A673 (cell line): ENCODE data around the gene CBLB.

Source experiments
- EZH2 ChIP-seq: fragments of 200-600 bp; sonication (generic); IDR thresholded peaks from 2 replicates; pipeline ENCODE4 v1.6.1; 2017; ENCODE audit warnings: borderline replicate concordance, low read depth, mild to moderate bottlenecking, mixed read lengths, antibody characterized with exemption, low read length; ENCODE audit not compliant: poor library complexity, severe bottlenecking
- TF ChIP-seq, protein P1 (sequence below): fragments of 300-800, 200-600 bp; sonication (generic); conservative IDR thresholded peaks from 2 replicates; pipeline ENCODE4 v1.5.1; 2017; ENCODE audit warnings: low read depth, mild to moderate bottlenecking, antibody characterized with exemption, low read length, moderate library complexity, mixed read lengths

DNA sequence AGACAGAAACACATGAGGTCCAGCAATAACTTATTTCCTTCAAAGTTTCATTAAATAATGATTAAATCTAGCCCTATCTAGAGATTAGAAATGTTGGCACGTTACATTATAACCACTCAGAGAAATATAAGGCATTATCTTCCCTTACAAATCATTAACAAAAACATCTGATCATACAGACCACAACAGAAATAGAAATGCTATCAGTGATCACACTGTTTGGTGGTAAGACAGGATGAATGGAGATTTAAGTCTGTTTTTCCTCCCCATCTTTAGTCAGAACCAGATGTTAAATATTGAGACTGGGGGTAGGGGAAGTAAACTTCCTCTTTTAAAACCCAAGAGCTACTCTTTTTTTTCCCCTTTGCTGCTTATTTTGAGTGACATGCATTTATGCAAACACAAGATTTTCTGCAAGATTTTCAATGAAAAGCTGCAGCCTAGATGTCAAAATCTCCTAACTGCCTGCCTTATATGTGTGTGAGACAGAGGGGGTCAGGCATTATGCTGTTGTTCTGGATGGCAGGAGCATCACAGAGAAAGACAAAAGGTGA, 70.4 kb downstream of the CBLB start:
- TF ChIP-seq, protein P1, sequence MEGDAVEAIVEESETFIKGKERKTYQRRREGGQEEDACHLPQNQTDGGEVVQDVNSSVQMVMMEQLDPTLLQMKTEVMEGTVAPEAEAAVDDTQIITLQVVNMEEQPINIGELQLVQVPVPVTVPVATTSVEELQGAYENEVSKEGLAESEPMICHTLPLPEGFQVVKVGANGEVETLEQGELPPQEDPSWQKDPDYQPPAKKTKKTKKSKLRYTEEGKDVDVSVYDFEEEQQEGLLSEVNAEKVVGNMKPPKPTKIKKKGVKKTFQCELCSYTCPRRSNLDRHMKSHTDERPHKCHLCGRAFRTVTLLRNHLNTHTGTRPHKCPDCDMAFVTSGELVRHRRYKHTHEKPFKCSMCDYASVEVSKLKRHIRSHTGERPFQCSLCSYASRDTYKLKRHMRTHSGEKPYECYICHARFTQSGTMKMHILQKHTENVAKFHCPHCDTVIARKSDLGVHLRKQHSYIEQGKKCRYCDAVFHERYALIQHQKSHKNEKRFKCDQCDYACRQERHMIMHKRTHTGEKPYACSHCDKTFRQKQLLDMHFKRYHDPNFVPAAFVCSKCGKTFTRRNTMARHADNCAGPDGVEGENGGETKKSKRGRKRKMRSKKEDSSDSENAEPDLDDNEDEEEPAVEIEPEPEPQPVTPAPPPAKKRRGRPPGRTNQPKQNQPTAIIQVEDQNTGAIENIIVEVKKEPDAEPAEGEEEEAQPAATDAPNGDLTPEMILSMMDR, result no peak
- no peak for TF ChIP-seq EZH2
